Endometrium (tissue), 2 donors: ENCODE data around the gene ZDHHC16.
A peak's percentile ranks its signal among the peaks of the same experiment; 100 is the strongest.
"Not testable (repeated sequence)": the region's sequence is repeated elsewhere in the genome, so short reads cannot be mapped to it uniquely, and the experiment has no call there.

Source experiments
- FAIRE-seq: peaks from 2 replicates; lab custom pipeline; 2012; peaks lifted over from hg19 to GRCh38; lab: Jason Lieb, UNC
- donor health status: control.
- donor health status: control.

ZDHHC16 gene

DNA sequence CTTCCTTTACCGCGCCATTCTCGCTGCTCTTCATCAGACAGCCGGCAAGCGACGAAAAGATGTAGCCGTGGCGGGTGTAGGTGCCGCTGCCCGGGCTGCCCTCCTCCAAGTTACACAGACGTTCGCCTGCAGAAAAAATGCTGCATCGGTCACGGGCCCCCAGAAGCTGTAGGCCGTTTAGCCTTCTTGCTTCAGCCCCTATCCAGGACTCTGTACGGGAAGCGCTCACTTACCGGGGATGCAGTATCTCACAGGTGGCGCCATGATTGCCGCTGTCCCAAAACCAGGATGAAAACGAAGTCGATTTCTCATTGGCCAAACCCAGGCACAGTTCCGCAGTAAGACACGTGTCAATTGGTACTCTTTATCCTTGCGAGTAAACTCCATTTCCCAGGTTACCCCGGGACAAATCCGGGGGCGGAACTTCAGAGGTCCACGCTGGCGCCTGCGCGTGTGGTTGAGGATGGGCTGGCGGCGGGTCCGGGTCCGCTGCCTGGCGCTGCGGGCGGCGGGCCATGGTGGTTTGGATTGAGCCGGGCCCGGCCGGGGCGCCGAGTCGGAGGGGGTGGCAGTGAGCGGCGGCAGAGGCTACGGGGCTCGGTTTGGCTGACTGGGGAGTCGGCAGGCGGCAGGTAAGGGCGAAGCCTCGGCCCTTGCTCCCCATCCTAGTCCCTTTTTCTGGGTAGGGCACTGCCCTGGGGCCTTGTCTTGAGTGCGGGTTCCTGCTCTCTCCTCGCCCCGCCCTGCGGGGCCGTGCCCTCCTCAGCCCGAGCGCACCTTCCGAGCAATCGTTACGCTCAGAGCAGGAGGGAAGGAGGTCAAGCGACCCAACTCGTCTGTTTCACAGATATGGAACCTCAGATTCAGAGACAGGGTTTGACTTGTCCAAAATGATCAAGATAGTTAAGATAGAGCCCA lies at the start of gene ZDHHC16, which contains the start of gene EXOSC1:
Gene ZDHHC16, plus strand, starts transcription at position 454 of the 918 bp plus-strand sequence. CDS start 5,501 bp downstream, outside the sequence.
Gene EXOSC1, minus strand, starts transcription at position 285 of the 918 bp plus-strand sequence. Its CDS starts 21 bp downstream, at position 264.
- FAIRE-seq, result peak; percentile 83

DNA sequence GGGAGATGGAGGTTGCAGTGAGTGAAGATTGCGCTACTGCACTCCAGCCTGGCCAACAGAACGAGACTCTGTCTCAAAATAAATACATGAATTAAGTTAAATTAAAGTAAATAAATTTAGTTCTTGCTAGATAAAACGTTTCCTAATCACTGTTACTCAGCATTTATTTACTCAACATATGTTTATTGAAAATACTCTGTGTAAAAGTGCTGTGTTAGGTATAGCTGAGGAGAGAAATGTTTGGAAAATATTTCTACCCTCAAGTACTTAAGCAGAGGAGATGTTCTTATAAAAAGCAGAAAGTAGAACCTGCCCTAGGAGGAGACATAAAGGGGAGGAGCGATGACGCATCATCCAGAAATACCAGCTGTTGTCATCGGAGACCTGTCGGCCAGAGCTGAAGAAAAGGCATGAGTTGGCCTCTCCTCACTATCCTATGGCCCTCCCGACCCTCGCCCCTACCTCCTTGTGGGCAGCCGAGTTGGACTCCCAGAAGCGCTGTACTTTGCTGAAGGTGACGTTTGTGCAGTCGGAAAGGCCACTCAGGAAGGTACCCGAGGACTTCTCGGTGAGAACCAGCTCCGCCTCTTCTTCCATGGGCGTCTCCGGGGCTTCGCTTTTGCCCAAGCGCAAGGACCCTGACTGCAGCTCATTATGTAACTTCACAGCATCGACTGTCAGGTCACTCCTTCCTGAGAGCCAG lies 46.0 kb upstream of the ZDHHC16 start:
- FAIRE-seq, result no peak

DNA sequence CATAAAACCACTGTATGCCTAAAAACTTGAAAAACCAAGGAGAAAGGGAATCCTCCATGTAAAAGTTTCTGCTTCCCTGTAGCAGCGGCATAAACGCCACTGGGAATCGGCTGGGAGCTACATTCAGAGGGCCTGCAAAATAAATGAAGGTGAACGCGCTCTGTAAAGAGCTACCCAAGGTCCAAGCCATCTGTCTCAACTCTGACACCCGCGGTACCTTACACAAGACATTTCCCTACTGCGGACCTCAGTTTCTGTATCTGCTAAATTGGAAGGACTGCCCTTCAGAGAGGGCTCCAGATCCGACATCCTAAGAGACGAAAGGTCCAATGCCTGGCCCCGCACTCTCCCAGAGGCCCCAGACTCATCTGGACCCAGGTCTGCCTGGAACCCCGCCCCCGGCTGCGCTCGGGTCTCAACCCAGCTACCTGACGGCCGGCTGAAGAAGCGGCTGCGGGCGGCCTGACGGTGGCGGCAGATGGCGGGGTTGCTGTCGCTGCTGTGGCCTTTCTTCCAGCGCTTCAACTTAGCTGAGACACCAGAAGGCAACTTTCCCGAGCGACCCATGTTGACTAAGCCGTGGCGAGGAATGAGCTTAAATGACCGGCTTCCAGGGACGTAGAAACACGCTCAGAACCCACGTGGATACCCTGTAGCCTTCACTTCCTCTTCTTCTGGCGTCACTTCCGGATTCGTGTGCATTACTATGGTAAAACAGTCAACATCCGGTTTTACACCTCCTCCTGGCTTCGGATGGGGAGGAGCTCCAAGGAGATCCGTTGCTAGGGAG lies 45.1 kb upstream of the ZDHHC16 start, which contains the start of gene RRP12:
Gene RRP12, minus strand, starts transcription at position 676 of the 790 bp plus-strand sequence. Its CDS starts 109 bp downstream, at position 567.
- peak; percentile 96 for FAIRE-seq

DNA sequence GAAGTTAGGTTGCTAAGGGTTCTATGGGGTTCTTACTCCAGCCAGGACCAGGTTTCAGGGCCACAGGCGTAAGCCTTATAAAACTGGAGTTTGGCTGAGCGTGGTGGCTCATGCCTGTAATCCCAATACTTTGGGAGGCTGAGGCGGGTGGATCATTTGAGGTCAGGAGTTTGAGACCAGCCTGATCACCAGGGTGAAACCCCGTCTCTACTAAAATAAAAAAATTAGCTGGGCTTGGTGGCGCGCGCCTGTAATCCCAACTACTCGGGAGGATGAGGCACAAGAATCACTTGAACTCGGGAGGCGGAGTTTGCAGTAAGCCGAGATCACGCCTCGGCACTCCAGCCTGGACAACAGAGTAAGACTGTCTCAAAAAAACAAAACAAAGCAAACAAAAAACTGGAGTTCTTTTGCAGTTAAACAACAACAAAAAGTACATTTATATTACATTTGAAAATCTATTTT lies 44.5 kb upstream of the ZDHHC16 start:
- no peak for FAIRE-seq

DNA sequence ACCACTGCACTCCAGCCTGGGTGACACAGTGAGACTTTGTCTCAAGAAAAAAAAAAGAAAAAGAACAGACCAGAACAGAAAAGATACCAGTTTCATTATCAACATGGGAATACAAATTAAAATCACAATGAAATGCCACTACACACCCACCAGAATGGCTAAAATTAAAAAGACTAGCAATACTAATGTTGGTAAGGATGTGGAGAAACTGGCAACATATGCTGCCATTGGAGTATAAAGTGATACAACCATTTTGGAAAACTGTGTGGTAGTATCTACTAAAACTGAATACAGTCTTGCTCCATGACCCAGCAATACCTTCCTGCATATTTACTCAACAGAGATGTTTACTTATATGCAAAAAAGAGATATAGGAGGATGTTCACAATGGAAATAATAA lies 41.9 kb upstream of the ZDHHC16 start:
- no peak for FAIRE-seq

DNA sequence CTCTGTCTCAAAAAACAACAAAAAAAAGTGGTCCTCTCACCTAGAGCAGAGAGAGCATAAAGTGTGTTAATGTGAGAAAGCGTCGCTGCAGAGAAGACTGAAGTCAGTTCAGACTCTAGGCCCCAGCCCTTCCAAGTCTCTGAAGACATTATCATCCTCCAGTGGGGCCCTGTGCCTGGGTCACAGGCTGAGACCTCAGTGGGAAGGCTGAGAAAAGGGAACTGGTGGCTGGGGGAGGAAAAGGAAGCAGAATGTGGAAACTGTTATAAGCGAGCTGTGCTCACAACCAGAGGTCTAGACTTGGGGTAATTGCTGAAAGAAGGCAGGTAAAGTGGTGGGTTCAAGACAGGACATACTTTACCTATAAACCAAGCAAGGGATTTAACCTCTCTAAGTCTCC lies 39.9 kb upstream of the ZDHHC16 start:
- no peak for FAIRE-seq

DNA sequence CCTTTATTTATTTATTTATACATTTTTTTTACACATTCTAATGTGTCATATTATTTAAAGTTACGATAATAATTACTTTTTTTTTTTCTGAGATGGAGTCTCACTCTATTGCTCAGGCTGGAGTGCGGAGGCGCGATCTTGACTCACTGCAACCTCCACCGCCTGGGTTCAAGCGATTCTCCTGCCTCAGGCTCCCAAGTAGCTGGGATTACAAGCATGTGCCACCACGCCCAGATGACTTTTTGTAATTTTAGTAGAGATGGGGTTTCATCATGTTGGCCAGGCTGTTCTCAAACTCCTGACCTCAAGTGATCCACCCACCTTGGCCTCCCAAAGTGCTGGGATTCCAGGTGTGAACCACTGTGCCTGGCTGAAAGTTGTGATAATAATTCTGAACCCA lies 39.5 kb upstream of the ZDHHC16 start:
- not testable (repeated sequence) for FAIRE-seq

DNA sequence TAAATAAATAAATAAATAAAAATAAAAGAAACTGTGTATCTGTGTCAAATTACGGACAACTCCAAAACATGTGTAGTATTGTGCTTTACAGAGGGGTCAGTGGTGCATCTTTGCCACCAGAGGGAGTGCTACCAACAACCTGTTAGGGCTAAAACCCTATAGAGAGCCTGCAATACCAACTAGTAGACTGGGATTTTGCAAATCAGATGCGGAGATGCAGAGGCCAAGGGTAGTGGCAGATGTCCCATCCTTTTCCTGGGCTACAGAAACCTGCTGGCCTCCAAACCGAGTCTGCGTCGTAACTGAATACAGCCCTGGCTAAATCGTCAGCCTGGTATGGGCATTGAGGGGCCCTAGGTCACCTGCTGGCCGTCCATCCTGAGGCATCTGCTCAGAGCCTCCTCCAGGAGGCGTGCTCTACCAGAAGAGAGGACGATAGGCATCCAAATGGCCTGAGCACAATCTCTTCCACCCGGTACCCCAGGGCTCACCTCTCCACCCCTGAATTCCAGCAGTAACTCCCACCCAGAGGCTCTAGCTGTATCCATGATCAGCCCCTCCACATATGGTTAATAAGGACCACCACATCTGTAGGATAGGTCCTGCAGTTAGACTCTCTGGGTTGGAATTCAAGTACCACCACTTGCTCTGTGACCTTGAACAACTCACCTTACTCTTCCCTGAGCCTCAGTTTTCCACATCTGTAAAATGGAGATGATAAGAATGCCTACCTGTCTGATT lies 38.6 kb upstream of the ZDHHC16 start:
- no peak for FAIRE-seq

DNA sequence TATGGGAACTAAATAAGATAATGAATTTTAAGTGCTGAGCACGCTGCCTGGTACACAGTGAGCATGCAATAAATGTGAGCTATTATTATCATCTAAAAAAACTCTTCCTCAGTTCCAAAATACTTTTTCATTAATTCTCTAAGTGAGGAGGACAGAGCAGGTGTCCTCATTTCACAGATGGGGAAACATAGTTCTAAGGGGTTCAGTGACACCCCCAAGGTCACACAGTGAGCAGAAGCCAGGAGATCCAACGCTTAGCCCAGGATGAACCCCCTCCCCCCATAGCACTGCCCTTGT lies 38.1 kb upstream of the ZDHHC16 start:
- FAIRE-seq, result no peak

DNA sequence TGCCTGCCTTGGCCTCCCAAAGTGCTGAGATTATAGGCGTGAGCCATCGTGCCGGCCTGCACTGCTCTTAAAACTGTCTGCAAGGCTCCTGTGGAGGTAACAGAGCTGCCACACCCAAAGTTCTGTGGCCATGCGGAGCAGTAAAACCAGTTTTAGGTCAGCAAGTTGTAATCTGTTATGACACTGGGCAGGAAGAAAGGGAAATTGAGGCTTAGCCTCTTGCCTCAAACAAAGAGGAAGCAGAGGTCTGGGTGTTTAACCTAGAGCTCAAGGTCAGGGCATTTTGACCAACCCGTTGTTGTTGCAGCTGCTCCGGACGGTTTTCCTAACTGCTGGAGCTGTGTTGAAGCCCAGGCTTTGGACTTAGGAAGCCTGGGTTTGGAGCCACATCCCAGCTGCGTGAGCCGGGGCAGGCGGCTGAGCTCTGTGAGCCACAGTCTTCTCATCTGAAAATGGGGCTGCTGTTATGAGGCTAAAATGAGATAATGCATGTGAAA lies 37.4 kb upstream of the ZDHHC16 start:
- FAIRE-seq, result no peak

DNA sequence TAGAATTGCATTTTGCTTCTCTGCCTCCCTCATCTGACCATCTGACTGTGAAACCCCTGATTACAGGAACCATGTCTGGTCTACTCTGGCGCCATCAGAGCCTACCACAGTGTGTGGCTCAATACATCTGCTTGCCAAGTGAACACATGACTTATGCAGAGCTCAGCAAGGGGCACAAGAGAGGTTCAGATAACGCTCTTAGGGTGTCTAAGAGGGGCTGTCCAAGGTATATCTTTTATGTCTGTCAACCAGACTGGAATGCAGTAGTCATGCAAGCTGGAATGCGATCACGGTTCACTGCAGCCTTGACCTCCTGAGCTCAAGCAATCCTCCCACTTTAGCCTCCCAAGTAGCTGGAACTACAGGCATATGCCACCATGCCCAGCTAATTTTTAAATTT lies 34.6 kb upstream of the ZDHHC16 start:
- FAIRE-seq, result no peak

DNA sequence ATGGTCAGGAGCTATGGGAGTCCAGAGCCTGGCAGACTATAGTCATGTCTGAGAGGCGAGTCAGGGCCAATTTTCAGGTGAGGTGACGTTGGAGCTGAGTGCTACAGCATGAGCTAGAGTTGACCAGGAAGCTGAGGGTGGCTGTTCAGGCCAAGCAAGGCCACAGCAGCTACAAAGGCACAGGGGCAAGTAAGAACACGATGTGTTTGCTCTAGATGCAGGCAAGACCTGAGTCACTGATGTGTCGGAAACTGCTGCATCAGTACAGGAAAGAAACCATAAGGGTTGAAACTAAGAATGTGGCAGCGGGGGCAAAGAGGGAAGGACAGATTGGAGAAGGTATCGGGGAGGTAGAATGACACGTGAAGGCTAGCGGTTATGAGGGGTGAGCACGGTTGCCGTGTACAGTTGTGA lies 33.1 kb upstream of the ZDHHC16 start:
- FAIRE-seq, result no peak

DNA sequence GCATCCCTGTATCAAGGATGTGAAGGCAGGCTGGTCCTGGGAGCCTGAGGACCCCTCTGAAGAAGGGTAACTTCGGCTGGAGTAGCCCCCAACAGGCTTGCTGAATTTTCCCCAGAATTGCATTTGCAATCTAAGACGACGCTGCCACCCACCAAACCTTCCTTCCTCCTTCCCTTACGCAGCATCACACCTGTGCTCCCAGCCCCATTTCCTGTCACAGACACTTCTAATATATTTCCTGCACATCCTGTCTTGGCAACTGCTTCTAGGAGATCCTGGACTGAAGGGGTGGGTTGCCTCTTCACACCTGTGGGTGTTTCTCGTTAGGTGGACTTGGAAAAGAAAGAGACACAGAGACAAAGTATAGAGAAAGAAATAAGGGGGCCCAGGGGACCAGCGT lies 29.4 kb upstream of the ZDHHC16 start:
- FAIRE-seq, result no peak

DNA sequence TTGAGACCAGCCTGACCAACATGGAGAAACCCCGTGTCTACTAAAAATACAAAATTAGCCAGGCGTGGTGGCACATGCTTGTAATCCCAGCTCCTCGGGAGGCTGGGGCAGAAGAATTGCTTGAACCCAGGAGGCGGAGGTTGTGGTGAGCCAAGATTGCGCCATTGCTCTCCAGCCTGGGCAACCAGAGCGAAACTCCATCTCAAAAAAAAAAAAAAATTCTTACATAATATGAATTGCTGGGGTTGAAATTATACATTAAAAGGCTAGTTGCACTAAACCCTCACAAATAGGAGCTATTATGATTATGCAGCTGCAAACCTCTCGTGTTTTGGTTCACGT lies 22.2 kb upstream of the ZDHHC16 start:
- not testable (repeated sequence) for FAIRE-seq

DNA sequence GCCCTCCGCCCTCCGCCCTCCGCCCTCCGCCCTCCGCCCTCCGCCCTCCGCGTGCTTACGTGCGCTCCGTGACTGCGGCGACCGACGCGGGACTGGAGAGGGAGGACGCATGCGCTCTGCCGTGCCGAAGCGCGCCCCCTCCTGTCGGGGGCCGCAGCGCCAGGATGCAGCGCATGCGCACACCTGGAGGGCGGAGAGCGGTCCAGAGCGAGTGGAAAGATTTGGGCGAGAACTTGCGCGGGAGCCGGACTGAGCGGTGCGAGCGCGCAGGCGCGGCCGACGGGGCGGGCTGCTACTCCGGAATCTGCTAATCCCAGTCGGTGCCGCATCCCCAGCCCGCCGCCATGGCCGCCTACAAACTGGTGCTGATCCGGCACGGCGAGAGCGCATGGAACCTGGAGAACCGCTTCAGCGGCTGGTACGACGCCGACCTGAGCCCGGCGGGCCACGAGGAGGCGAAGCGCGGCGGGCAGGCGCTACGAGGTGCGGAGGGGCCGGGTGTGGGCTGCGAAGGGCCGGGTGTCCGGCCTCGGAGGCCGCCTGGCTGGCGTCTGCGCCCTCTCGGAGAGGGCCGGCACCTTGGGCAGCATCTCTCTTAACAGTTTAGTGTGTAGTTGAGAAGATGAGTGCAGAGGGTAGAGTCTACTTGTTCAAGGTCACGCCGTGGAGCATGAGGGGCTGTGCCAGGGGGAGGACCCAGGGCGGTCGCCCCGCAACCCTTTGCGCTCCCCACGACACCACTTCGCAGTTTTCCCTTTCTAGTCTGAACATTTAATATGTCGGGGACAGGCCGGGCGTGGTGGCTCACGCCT lies 19.8 kb upstream of the ZDHHC16 start, which contains the start of gene PGAM1:
Gene PGAM1, plus strand, starts transcription at position 228 of the 812 bp plus-strand sequence. Its CDS starts 117 bp downstream, at position 345.
- no peak for FAIRE-seq

DNA sequence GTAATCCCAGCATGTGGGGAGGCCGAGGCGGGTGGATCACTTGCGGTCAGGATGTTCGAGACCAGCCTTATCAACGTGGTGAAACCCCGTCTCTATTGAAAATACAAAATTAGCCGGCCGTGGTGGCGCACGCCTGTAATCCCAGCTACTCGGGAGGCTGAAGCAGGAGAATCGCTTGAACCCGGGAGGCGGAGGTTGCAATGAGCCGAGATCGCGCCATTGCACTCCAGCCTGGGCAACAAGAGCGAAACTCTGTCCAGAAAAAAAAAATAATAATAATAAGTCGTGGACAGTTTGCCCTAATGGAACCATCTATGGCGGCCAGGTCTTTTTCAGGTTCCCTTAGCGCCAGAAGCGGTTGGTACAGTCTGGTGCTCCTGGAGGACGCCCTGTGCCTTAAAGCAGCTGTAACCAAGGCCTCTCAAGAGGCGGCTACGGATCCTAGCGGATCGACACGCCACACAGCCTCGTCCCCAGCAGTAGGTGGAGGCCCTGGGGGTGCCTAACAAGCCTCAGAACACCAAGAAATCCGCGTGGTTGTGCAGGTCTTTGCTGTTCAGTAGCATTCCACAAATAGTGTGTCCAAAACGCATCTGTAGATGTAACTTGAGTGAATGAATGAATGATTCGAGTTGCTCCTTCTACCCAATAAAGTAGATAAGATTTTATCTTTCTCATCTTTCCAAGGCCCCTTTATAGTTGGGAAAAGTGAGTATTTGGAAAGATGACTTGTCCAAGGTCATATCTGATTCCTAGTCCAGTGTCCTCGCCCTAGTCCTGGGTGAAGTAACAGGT lies 19.0 kb upstream of the ZDHHC16 start:
- no peak for FAIRE-seq

DNA sequence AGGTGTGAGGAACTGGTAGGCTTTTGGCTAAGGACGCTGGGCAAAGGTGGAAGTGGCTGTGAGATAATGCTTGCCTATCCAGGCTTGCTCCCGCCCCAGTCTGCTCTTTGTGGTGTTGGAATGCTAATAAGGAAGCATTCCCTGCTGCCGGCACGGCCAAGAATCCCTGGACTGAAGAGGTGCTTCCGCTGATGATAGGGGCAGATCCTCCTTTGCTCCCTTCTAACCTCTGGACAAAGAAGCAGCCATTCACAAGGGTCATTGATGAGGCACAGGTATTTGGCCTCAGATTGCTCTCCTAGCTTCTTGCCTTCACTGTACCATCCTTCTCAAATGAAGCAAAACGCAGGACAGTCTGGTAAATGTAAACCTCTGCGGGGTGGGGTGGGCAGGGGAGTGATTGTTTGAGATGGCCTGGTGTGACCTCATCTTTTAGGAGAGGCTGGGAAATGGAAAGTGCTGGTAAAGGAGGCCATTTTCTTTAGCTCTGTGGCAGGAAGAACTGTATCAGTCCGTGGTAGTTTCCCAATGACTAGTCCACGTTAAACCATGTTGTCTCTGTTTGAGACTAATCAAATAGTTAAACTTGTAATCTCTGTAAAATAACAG lies 18.3 kb upstream of the ZDHHC16 start:
- no peak for FAIRE-seq

DNA sequence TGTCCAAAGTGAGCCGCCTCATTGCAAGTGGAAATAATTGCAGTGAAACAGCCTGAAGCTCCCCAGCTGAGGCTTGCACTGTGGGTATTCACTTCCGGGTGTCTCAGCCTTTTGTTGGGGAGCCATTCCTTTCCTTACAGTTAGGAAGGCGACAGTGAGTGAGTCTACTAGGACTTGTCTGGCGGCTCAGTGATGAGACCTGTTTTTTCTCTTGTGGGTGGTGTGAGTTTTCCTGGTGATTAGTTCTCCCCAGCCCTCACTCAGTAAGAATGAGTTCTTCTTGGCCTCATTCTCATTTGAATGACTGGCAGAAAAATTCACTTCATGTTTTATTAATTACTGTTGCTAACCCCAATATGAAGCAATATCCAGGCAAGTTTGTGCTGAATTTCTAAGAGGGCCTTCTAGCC lies 17.4 kb upstream of the ZDHHC16 start:
- FAIRE-seq, result no peak

DNA sequence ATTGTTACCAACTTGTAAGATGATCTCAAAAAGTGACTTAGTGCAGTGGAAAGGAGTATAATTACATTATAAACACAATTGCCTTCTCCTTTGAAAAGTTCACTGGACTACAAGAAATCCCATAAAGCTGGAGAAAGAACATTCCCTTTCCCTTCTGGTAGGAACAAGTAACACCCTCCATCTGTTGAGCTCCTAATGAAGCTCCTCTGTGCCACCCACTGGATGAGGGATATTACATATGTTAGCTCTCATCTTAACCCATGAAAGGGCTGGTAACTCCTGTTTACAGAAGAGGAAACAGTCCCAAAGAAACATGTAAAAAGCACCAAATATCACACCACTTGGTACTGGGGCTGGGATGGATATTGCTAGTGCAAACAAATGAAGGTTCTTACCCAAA lies 11.9 kb upstream of the ZDHHC16 start:
- FAIRE-seq, result no peak
